Astrocyte (in vitro differentiated cells and primary cell): ENCODE data around the gene CTBS. TPM values are rescaled to one million over a fixed set of nuclear protein-coding genes. Genes with fewer than 3 reads are reported as not detected.

Experiments used
- DNase-seq: peaks from one replicate; pipeline ENCODE4 v3.0.0-alpha.2; 2010; ENCODE audit warnings: low read depth
- FAIRE-seq: peaks from 2 replicates; lab custom pipeline; 2011; peaks lifted over from hg19 to GRCh38; lab: Jason Lieb, UNC
- H2AFZ ChIP-seq: 2 replicates; pipeline ENCODE4 v1.6.0; 2012; ENCODE audit warnings: low read depth, low read length, inconsistent platforms
- H3K27ac ChIP-seq: 2 replicates; pipeline ENCODE4 v1.5.1; 2011; ENCODE audit warnings: low read depth, low read length, inconsistent platforms
- H3K27me3 ChIP-seq: 2 replicates; pipeline ENCODE4 v1.6.0; 2011; ENCODE audit warnings: low read length, inconsistent platforms; ENCODE audit not compliant: insufficient read depth
- H3K36me3 ChIP-seq: 2 replicates; pipeline ENCODE4 v1.5.1; 2011; ENCODE audit warnings: low read length, inconsistent platforms; ENCODE audit not compliant: insufficient read depth
- H3K4me1 ChIP-seq: 2 replicates; pipeline ENCODE4 v1.5.1; 2011; ENCODE audit warnings: low read length, inconsistent platforms; ENCODE audit not compliant: insufficient read depth
- H3K4me2 ChIP-seq: 2 replicates; pipeline ENCODE4 v1.6.0; 2012; ENCODE audit warnings: low read length, inconsistent platforms
- H3K4me3 ChIP-seq: 2 replicates; pipeline ENCODE4 v1.5.1; 2011; ENCODE audit warnings: low read depth, mild to moderate bottlenecking, low read length, inconsistent platforms; ENCODE audit not compliant: insufficient read depth
- H3K79me2 ChIP-seq: 2 replicates; pipeline ENCODE4 v1.6.0; 2012; ENCODE audit warnings: mild to moderate bottlenecking, low read length, inconsistent platforms; ENCODE audit not compliant: insufficient read depth
- H3K9ac ChIP-seq: 2 replicates; pipeline ENCODE4 v1.6.0; 2012; ENCODE audit warnings: mild to moderate bottlenecking, low read length, inconsistent platforms
- H3K9me3 ChIP-seq: 2 replicates; pipeline ENCODE4 v1.5.1; 2012; ENCODE audit warnings: low read depth, mild to moderate bottlenecking, low read length, inconsistent platforms; ENCODE audit not compliant: insufficient read depth
- H4K20me1 ChIP-seq: 2 replicates; pipeline ENCODE4 v1.6.0; 2012; ENCODE audit warnings: low read length, inconsistent platforms; ENCODE audit not compliant: insufficient read depth
- H3K27ac Mint-ChIP-seq: one replicate; pipeline ENCODE4 v1.8.0; 2021; ENCODE audit warnings: mild to moderate bottlenecking, mixed read lengths; ENCODE audit not compliant: unreplicated experiment
- H3K27me3 Mint-ChIP-seq: one replicate; pipeline ENCODE4 v1.8.0; 2021; ENCODE audit warnings: low read depth, mixed read lengths; ENCODE audit not compliant: unreplicated experiment
- H3K36me3 Mint-ChIP-seq: one replicate; pipeline ENCODE4 v1.8.0; 2021; ENCODE audit warnings: low read depth, mixed read lengths; ENCODE audit not compliant: unreplicated experiment
- H3K4me1 Mint-ChIP-seq: one replicate; pipeline ENCODE4 v1.8.0; 2021; ENCODE audit warnings: low read depth, mixed read lengths; ENCODE audit not compliant: unreplicated experiment
- H3K4me3 Mint-ChIP-seq: one replicate; pipeline ENCODE4 v1.8.0; 2021; ENCODE audit warnings: mild to moderate bottlenecking, moderate library complexity, mixed read lengths; ENCODE audit not compliant: unreplicated experiment
- H3K9me3 Mint-ChIP-seq: one replicate; pipeline ENCODE4 v1.8.0; 2021; ENCODE audit warnings: mild to moderate bottlenecking, mixed read lengths; ENCODE audit not compliant: unreplicated experiment
- EZH2 ChIP-seq: IDR thresholded peaks from 2 replicates; pipeline ENCODE4 v1.6.1; 2012; ENCODE audit warnings: mild to moderate bottlenecking, low read length, inconsistent platforms; ENCODE audit not compliant: insufficient read depth
- total RNA-seq: library from RNA; stranded (reverse); gene quantifications from 2 replicates; pipeline ENCODE4 v1.2.1, GENCODE V29; 2021
- TF ChIP-seq, protein P1 (sequence below): IDR thresholded peaks from 2 replicates; pipeline ENCODE4 v1.5.1; 2011; ENCODE audit warnings: low read depth, mild to moderate bottlenecking, inconsistent platforms, low read length, moderate library complexity; ENCODE audit not compliant: insufficient read depth

The CTBS gene
- total RNA-seq, 1 donor from 2014 or later: 16.9 TPM

DNA sequence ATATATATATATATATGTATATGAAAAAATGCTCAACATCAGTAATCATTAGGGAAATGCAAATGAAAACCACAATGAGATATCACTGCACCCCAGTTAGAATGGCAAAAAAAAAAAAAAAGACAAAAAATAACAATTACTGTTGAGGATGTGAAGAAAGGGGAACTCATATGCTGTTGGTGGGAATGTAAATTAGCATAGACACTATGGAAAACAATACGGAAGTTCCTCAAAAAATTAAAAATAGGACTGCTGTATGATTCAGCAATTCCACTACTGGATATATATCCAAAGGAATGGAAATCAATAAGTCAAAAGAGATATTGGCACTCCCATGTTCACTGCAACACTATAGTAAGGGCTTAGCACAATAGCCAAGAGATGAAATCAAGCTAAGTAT is 41.5 kb upstream of the CTBS start:
- H3K36me3 ChIP-seq: no peaks in the 10 kb centered on the region
- no peak overlapping the region for H3K27ac ChIP-seq
- Mint-ChIP-seq H3K27ac (no peak overlapping the region), H3K9me3 (peaks cover 17% of the 10 kb centered on the region), H3K36me3 (no peaks in the 10 kb centered on the region), H3K27me3 (no peaks in the 10 kb centered on the region), H3K4me3 (no peak overlapping the region), H3K4me1 (peaks cover 19% of the 10 kb centered on the region)
- H3K9me3 ChIP-seq: peaks cover 12% of the 10 kb centered on the region
- H3K9ac ChIP-seq: no peak overlapping the region
- TF ChIP-seq, protein P1, sequence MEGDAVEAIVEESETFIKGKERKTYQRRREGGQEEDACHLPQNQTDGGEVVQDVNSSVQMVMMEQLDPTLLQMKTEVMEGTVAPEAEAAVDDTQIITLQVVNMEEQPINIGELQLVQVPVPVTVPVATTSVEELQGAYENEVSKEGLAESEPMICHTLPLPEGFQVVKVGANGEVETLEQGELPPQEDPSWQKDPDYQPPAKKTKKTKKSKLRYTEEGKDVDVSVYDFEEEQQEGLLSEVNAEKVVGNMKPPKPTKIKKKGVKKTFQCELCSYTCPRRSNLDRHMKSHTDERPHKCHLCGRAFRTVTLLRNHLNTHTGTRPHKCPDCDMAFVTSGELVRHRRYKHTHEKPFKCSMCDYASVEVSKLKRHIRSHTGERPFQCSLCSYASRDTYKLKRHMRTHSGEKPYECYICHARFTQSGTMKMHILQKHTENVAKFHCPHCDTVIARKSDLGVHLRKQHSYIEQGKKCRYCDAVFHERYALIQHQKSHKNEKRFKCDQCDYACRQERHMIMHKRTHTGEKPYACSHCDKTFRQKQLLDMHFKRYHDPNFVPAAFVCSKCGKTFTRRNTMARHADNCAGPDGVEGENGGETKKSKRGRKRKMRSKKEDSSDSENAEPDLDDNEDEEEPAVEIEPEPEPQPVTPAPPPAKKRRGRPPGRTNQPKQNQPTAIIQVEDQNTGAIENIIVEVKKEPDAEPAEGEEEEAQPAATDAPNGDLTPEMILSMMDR: no peak
- no peak for TF ChIP-seq EZH2
- H3K4me3 ChIP-seq: no peak overlapping the region
- DNase-seq: no peak
- H3K4me2 ChIP-seq: no peak overlapping the region
- H3K79me2 ChIP-seq: no peaks in the 10 kb centered on the region
- H4K20me1 ChIP-seq: no peaks in the 10 kb centered on the region
- FAIRE-seq: no peak
- H3K4me1 ChIP-seq: peaks cover 16% of the 10 kb centered on the region
- H2AFZ ChIP-seq: no peak overlapping the region
- no peaks in the 10 kb centered on the region for H3K27me3 ChIP-seq

DNA sequence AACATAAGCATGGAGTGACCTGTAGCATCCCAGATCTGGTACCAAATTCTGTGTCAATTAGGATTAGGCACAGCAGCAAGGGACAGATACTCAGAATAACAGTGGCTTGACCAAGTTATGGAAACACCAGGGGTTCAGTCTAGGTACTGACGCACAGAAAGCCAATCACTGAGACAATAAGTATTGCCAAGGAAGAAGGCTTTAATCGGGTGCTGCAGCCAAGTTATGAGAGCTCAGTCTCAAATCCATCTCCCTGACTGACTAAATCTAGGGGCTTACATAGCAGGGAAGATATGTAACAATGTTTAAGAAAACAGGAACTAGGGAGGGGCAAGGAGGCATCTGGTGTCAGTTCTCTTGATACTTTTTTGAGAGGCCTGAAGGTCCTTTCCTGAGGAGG is 39.6 kb upstream of the CTBS start:
- DNase-seq: no peak
- Histone ChIP-seq H3K79me2 (no peaks in the 10 kb centered on the region), H3K9me3 (peaks cover 12% of the 10 kb centered on the region), H3K27me3 (no peaks in the 10 kb centered on the region), H4K20me1 (no peaks in the 10 kb centered on the region), H3K9ac (no peak overlapping the region), H3K27ac (no peak overlapping the region), H3K36me3 (no peaks in the 10 kb centered on the region), H2AFZ (no peak overlapping the region), H3K4me3 (no peak overlapping the region), H3K4me1 (peaks cover 2% of the 10 kb centered on the region), H3K4me2 (no peak overlapping the region)
- FAIRE-seq: no peak
- H3K27me3 Mint-ChIP-seq: no peaks in the 10 kb centered on the region
- H3K9me3 Mint-ChIP-seq: peaks cover 17% of the 10 kb centered on the region
- H3K4me3 Mint-ChIP-seq: no peak overlapping the region
- H3K27ac Mint-ChIP-seq: no peak overlapping the region
- H3K4me1 Mint-ChIP-seq: peaks cover 8% of the 10 kb centered on the region
- TF ChIP-seq, protein P1: no peak
- no peak for TF ChIP-seq EZH2
- H3K36me3 Mint-ChIP-seq: no peaks in the 10 kb centered on the region

DNA sequence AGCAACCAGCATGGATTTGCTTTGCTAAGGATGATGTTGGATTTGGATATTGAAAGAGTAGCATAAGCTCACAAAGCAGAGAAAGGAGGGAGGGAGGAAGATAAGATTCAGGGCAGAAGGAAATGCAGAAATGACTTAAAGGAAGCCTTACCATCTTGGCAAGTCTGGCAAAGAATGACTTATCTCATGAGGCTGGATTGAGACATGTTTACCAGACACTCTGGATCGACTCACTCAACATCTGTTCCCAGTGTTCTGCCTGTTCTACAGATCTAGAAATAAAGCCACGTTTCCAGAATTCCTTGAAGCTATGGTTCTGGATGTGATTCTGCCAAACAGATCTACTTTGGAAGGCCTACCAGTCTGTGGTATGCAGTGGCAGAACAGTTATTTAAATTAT is 38.8 kb upstream of the CTBS start:
- Histone ChIP-seq H4K20me1 (no peaks in the 10 kb centered on the region), H3K79me2 (no peaks in the 10 kb centered on the region), H3K27me3 (no peaks in the 10 kb centered on the region), H3K36me3 (no peaks in the 10 kb centered on the region), H3K9ac (no peak overlapping the region), H3K4me2 (no peak overlapping the region), H3K4me3 (no peak overlapping the region), H3K27ac (no peak overlapping the region), H3K9me3 (peaks cover 12% of the 10 kb centered on the region), H3K4me1 (no peaks in the 10 kb centered on the region), H2AFZ (no peak overlapping the region)
- no peak overlapping the region for H3K27ac Mint-ChIP-seq
- no peaks in the 10 kb centered on the region for H3K27me3 Mint-ChIP-seq
- TF ChIP-seq, protein P1: no peak
- TF ChIP-seq EZH2: no peak
- no peak for DNase-seq
- no peak overlapping the region for H3K4me3 Mint-ChIP-seq
- H3K36me3 Mint-ChIP-seq: no peaks in the 10 kb centered on the region
- FAIRE-seq: no peak
- H3K9me3 Mint-ChIP-seq: peaks cover 17% of the 10 kb centered on the region
- peaks cover 8% of the 10 kb centered on the region for H3K4me1 Mint-ChIP-seq
